RWPE1 (cell line): ENCODE data around the gene TRIM34.
A peak's percentile ranks its signal among the peaks of the same experiment; 100 is the strongest.
"Not testable (repeated sequence)": the region's sequence is repeated elsewhere in the genome, so short reads cannot be mapped to it uniquely, and the experiment has no call there.

Experiments used
- CTCF ChIA-PET: fragments of 350-600 bp; sonication (Branson Sonifier 250); formaldehyde crosslinking; extraction: SDS; loops from one replicate; lab custom pipeline; 2021; lab: Yijun Ruan, JAX
- POLR2A ChIA-PET: fragments of 400-600 bp; formaldehyde crosslinking; extraction: SDS; loops from one replicate; lab custom pipeline; 2020; ENCODE audit warnings: antibody characterized with exemption; ENCODE audit not compliant: low non-redundant PET; lab: Yijun Ruan, JAX
- DNase-seq: peaks from one replicate; pipeline ENCODE4 v3.0.0; 2012; ENCODE audit warnings: low spot score
- H3K27ac ChIP-seq: fragments of 450-650 bp; 2 replicates; pipeline ENCODE4 v1.5.1; 2017
- CTCF ChIP-seq: fragments of 450-650 bp; conservative IDR thresholded peaks from 2 replicates; pipeline ENCODE4 v1.5.1; 2017; ENCODE audit warnings: low read depth, mild to moderate bottlenecking

The TRIM34 gene

GRCh38 chr11:5688482-5688881 lies 63.7 kb downstream of the TRIM34 start:
- ChIA-PET CTCF (no interaction called here), POLR2A (no interaction called here)
- H3K27ac ChIP-seq, result no peak overlapping the region
- TF ChIP-seq CTCF, result no peak
- DNase-seq, result no peak

- CTCF ChIA-PET, result interaction anchor here (0.5 kb wide), 1 partner anchor 82 kb away, joined by 4 read pairs; no protein-coding TSS in a partner anchor
- no peak within 1 kb of the TSS for H3K27ac ChIP-seq
- POLR2A ChIA-PET, result no interaction called here
- DNase-seq, result peak; percentile 26
- TF ChIP-seq CTCF, result no peak
These were observed 64.8 kb downstream of the TRIM34 start, which contains the start of gene TRIM22 for GRCh38 chr11:5689551-5689983. TSS of gene TRIM22 (plus strand) at chr11:5689790. CDS start at chr11:5696233, 6,443 bp downstream.

- CTCF ChIA-PET, result no interaction called here
- TF ChIP-seq CTCF, result no peak
- H3K27ac ChIP-seq, result no peak overlapping the region
- POLR2A ChIA-PET, result no interaction called here
- no peak for DNase-seq
These were observed 65.4 kb downstream of the TRIM34 start for GRCh38 chr11:5690216-5690615.

- CTCF ChIA-PET, result no interaction called here
These were observed 65.9 kb downstream of the TRIM34 start for GRCh38 chr11:5690736-5691135.

GRCh38 chr11:5691238-5691963 lies 66.6 kb downstream of the TRIM34 start:
- CTCF ChIA-PET, H3K27ac ChIP-seq, POLR2A ChIA-PET, DNase-seq: not testable (repeated sequence)

More at GRCh38 chr11:5690736-5691135, 65.9 kb downstream of the TRIM34 start:
- H3K27ac ChIP-seq, result no peak overlapping the region
- DNase-seq, result no peak
- POLR2A ChIA-PET, result no interaction called here
- TF ChIP-seq CTCF, result no peak

- ChIA-PET CTCF (no interaction called here), POLR2A (no interaction called here)
- no peak overlapping the region for H3K27ac ChIP-seq
- TF ChIP-seq CTCF, result no peak
- no peak for DNase-seq
These were observed 67.2 kb downstream of the TRIM34 start for GRCh38 chr11:5691964-5692361.
